ENCODE data around the gene CD300LF. TPM values are rescaled to one million over a fixed set of nuclear protein-coding genes. Genes with fewer than 3 reads are reported as not detected.

The CD300LF gene
- total and polyA plus RNA-seq, 10 of the 15 experiments (the other 5 are each of a cell fraction or from before 2014, with no cell fraction given) = 0.15 TPM; not detected in 9

GRCh38 chr17:74749279-74750038 is 36.7 kb upstream of the CD300LF start:
- peak; percentile 33 for ATAC-seq
- Histone ChIP-seq H3K79me2 (ENCODE audit: control insufficient read depth, insufficient read depth, low read length) (peaks cover 33% of the 10 kb centered on the region), H3K36me3 (ENCODE audit: control insufficient read depth in 2 of 2, insufficient read depth in 2 of 2, low read length in 1 of 2) (no peaks in the 10 kb centered on the region), H3K4me2 (ENCODE audit: control insufficient read depth, insufficient read depth) (peak overlapping the region; percentile 92), H3K9ac (ENCODE audit: control insufficient read depth, insufficient read depth, low read length) (peak overlapping the region; percentile 73), H3K4me3 (peak overlapping the region; percentile 96), H2AFZ (ENCODE audit: control insufficient read depth, low read depth, low read length) (peak overlapping the region; percentile 71), H4K20me1 (ENCODE audit: control insufficient read depth, insufficient read depth) (no peaks in the 10 kb centered on the region), H3K27me3 (replicated peaks in 1 of 2; ENCODE audit: control insufficient read depth in 2 of 2, insufficient read depth in 2 of 2, low read length in 1 of 2) (no peaks in the 10 kb centered on the region), H3K9me3 (replicated peaks; ENCODE audit: control insufficient read depth, insufficient read depth, low read length) (no peaks in the 10 kb centered on the region), H3K27ac (ENCODE audit: control insufficient read depth, insufficient read depth) (peak overlapping the region; percentile 64; the same call in 1 of the 2 replicates), H3K4me1 (ENCODE audit: control insufficient read depth, insufficient read depth, low read length) (peaks cover 4% of the 10 kb centered on the region)
- DNase-seq (ENCODE audit: low read depth, low spot score) = no peak
- WGBS (ENCODE audit: insufficient coverage, insufficient replicate concordance, low lambda C conversion rate, missing lambda C conversion rate) = 2% methylated on average over 44 of the region's 46 CpGs
- FAIRE-seq = no peak
- POLR2A ChIA-PET = interaction anchor here (0.6 to 3.9 kb wide), 9 partner anchors 10 to 124 kb away, joined by 3 to 17 read pairs (median 6); partner anchors contain the start of genes FDXR, NAT9 and RAB37
- in situ Hi-C loops (cut with MboI) (no loop called here), intact Hi-C loops (cut with micrococcal nuclease; ENCODE audit: unreplicated experiment) (no loop called here)
- SMC1A ChIA-PET (ENCODE audit: uncharacterized antibody, unreplicated experiment) = interaction anchor here (0.9 to 3.1 kb wide), 7 partner anchors 10 to 92 kb away, joined by 3 to 10 read pairs (median 6); partner anchors contain the start of genes NAT9 and RAB37
- no TSS peak for BruUV-seq (replicated peaks)
- RAD21 ChIA-PET (ENCODE audit: unreplicated experiment) = interaction anchor here (0.6 to 2.9 kb wide), 9 partner anchors 10 to 211 kb away, joined by 3 to 11 read pairs (median 4); partner anchors contain the start of gene FDXR
- TF ChIP-seq HCFC1 (IDR thresholded peaks at IDR 0.05; ENCODE audit: low read length) (no peak), NR2F1 (conservative IDR thresholded peaks at IDR 0.05) (no peak), CBX5 (IDR thresholded peaks at IDR 0.05; ENCODE audit: low read depth) (no peak), IRF5 (IDR thresholded peaks at IDR 0.05; ENCODE audit: borderline replicate concordance) (no peak), GABPA (IDR thresholded peaks at IDR 0.05; ENCODE audit: low read depth) (no peak), POLR2AphosphoS5 (IDR thresholded peaks at IDR 0.05; ENCODE audit: low read length) (no peak), SUZ12 (IDR thresholded peaks at IDR 0.05; ENCODE audit: unreplicated experiment) (no peak), TAF1 (IDR thresholded peaks at IDR 0.05; ENCODE audit: borderline replicate concordance, low read depth, low read length) (no peak), ATF3 (IDR thresholded peaks at IDR 0.05; ENCODE audit: borderline replicate concordance, extremely low read depth, low read depth, low read length) (no peak), KLF5 (IDR thresholded peaks at IDR 0.05; ENCODE audit: partially characterized antibody) (no peak), NFXL1 (IDR thresholded peaks at IDR 0.05; ENCODE audit: borderline replicate concordance) (no peak), E2F8 (IDR thresholded peaks at IDR 0.05; ENCODE audit: low read depth, partially characterized antibody) (no peak)
- TF ChIP-seq, protein P1, sequence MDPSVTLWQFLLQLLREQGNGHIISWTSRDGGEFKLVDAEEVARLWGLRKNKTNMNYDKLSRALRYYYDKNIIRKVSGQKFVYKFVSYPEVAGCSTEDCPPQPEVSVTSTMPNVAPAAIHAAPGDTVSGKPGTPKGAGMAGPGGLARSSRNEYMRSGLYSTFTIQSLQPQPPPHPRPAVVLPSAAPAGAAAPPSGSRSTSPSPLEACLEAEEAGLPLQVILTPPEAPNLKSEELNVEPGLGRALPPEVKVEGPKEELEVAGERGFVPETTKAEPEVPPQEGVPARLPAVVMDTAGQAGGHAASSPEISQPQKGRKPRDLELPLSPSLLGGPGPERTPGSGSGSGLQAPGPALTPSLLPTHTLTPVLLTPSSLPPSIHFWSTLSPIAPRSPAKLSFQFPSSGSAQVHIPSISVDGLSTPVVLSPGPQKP (IDR thresholded peaks at IDR 0.05; ENCODE audit: low read depth, low read length) = no peak
- CTCF ChIA-PET = interaction anchor here (0.6 to 2.1 kb wide), 18 partner anchors 10 to 1418 kb away, joined by 3 to 12 read pairs (median 4); partner anchors contain the start of genes NAT9 and RAB37
